ENCODE measurements around the gene RNF224.
A peak's percentile ranks its signal among the peaks of the same experiment; 100 is the strongest.

The RNF224 gene

GRCh38 chr9:137192859-137193258 lies 34.4 kb upstream of the RNF224 start:
- DNase-seq, result no peak

- no peak for DNase-seq
Observed at GRCh38 chr9:137193771-137194170, 33.5 kb upstream of the RNF224 start.

GRCh38 chr9:137194388-137194787 lies 32.9 kb upstream of the RNF224 start:
- no peak for DNase-seq

GRCh38 chr9:137194909-137195308 lies 32.4 kb upstream of the RNF224 start:
- no peak for DNase-seq

GRCh38 chr9:137195525-137196220 lies 31.6 kb upstream of the RNF224 start:
- no peak for DNase-seq

GRCh38 chr9:137198051-137198901 lies 29.0 kb upstream of the RNF224 start:
- no peak for DNase-seq

GRCh38 chr9:137198902-137199283 lies 28.4 kb upstream of the RNF224 start:
- DNase-seq, result no peak

GRCh38 chr9:137199411-137200121 lies 27.7 kb upstream of the RNF224 start:
- DNase-seq, result no peak

GRCh38 chr9:137200311-137201204 lies 26.7 kb upstream of the RNF224 start, which contains the start of gene TPRN:
TPRN (minus strand) TSS chr9:137200741; CDS start chr9:137200711, 30 bp downstream.
- peak; percentile 95 for DNase-seq

- no peak for DNase-seq
Observed at GRCh38 chr9:137201205-137201868, 26.0 kb upstream of the RNF224 start.

- DNase-seq, result no peak
Observed at GRCh38 chr9:137202966-137203365, 24.3 kb upstream of the RNF224 start.

- no peak for DNase-seq
Observed at GRCh38 chr9:137204731-137205125, 22.6 kb upstream of the RNF224 start.

- DNase-seq, result peak; percentile 89
Observed at GRCh38 chr9:137205126-137206069, 21.9 kb upstream of the RNF224 start, which contains the start of the genes NDOR1 and TMEM203. NDOR1 (plus strand) TSS chr9:137205700; CDS start chr9:137205778, 78 bp downstream. TMEM203 (minus strand) TSS chr9:137205648; CDS start chr9:137205414, 234 bp downstream.

- DNase-seq, result no peak
Observed at GRCh38 chr9:137206602-137207001, 20.7 kb upstream of the RNF224 start.

- DNase-seq, result no peak
Observed at GRCh38 chr9:137211532-137211931, 15.8 kb upstream of the RNF224 start.

GRCh38 chr9:137212520-137212919 lies 14.8 kb upstream of the RNF224 start:
- DNase-seq, result no peak

- DNase-seq, result no peak
Observed at GRCh38 chr9:137213160-137214060, 13.9 kb upstream of the RNF224 start.

- DNase-seq, result no peak
Observed at GRCh38 chr9:137214620-137215019, 12.7 kb upstream of the RNF224 start.

Measured in activated CD4-positive, alpha-beta T cell treated with anti-CD3 and anti-CD28 coated beads for 1 hour (primary cell).